HG03196 (cell line): ENCODE results near the gene RBM39.
"Not testable (repeated sequence)": the region's sequence is repeated elsewhere in the genome, so short reads cannot be mapped to it uniquely, and the experiment has no call there.

Source experiments
- ATAC-seq: cut with Tn5 transposase; IDR thresholded peaks from one replicate; pipeline ENCODE4 v1.9.1; 2021; ENCODE audit not compliant: unreplicated experiment

Gene RBM39

GRCh38 chr20:35726842-35727711 is 15.0 kb downstream of the RBM39 start:
- ATAC-seq: no peak

- ATAC-seq: no peak
Observed at GRCh38 chr20:35724321-35725230, 17.5 kb downstream of the RBM39 start.

GRCh38 chr20:35723652-35724320 is 18.3 kb downstream of the RBM39 start:
- ATAC-seq: not testable (repeated sequence)

- ATAC-seq: not testable (repeated sequence)
Observed at GRCh38 chr20:35723275-35723639, 18.8 kb downstream of the RBM39 start.

DNA sequence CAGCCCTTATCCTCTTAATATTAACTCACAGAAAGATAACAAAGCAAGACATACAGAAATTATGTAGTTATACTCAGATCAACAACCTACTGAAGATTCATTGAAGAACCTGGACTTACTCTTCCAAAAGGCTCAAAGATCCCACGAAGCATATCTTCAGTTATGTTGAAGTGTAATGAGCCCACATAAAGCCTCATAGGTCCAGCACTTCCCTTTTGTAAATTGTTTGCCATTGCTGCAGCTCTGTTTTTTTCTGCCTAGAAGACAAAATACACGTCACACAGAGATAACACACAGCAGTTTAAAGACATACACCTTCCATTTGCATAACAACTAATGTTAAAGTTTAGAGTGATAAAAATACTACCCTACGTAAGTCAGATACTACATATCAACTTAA is 20.4 kb downstream of the RBM39 start:
- ATAC-seq: no peak

DNA sequence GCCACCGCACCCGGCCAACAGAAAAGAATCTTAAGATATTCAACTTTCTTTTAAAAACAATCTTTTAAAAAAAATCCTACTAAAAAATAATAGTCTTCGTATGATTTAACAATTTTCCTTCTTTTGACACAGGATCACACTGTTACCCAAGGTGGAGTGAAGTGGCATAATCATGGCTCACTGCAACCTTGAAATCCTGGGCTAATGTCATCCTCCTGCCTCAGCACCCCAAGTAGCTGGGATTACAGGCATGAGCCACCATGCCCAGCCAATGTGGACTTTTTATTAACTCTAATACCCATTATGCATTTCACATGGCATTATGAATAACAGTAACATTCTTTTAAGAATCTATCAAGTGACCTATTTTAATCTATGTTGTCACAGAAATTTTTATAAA is 20.8 kb downstream of the RBM39 start:
- no peak for ATAC-seq

DNA sequence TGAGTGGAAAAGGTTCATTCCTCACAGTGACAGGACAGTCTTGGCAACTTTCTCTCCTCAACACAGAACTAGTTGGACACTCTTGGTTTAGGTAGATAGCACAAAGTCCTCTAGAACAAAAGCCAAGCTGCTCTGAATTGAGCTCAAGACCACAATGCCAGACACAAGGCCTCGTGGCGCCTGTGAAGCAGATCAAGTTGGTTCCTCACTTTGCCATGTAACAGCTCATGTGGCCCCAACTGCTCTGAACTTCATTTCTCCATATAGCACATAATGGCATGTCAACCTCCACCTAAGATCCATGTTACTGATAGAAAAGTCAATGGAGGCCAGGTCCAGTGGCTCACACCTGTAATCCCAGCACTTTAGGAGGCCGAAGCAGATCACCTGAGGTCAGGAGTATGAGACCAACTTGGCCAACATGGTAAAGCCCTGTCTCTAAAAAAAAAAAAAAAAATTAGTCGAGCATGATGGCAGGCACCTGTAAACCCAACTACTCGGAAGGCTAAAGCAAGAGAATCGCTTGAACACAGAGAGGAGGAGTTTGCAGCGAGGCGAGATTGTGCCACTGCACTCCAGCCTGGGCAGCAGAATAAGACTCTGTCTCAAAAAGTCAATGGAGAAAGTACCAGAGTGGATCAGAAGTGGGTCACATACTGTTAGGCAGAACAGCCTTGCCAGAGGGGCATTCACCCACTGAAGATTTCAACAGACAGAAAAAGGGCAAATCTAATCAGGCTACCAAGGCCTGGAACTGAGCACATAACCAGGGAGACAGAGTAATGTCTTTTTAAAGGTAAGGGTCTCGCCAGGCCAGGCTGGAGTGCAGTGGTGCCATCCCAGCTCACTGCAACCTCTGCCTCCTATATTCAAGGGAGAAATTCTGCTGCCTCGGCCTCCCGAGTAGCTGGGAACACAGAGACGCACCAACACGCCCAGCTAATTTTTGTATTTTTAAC is 21.6 kb downstream of the RBM39 start:
- no peak for ATAC-seq

DNA sequence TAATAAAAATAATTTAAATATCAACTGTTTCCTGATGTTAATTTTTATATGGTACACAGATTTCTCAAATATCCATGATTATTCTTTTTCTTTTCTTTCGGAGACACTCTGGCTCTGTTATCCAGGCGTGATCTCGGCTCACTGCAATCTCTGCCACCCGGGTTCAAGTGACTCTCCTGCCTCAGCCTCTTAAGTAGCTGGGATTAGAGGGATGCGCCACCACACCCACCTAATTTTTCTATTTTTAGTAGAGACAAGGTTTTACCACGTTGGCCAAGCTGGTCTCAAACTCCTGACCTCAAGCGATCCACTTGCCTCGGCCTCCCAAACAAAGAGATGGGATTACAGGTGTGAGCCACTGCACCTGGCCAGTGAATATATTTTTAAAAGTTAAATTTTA is 22.3 kb downstream of the RBM39 start:
- ATAC-seq: no peak

GRCh38 chr20:35718972-35719635 is 23.0 kb downstream of the RBM39 start:
- ATAC-seq: no peak

- ATAC-seq: not testable (repeated sequence)
Observed at GRCh38 chr20:35718321-35718720, 23.7 kb downstream of the RBM39 start.

DNA sequence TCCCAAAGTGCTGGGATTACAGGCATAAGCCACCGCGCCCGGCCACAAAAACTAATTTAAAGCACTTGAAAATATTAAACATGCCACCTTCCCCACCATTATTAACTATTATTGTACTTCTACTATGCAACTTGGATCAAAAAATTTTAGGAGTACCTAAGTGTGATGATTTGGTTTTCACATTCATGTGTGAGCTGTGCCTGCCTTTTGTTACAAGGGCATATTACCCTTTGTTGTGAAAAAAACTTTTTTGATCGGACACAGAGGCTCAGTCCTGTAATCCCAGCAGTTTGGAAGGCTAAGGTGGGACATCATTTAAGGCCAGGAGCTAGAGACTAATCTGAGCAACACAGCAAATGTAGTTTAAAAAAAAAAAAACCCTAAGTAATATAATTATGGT is 25.7 kb downstream of the RBM39 start:
- no peak for ATAC-seq

DNA sequence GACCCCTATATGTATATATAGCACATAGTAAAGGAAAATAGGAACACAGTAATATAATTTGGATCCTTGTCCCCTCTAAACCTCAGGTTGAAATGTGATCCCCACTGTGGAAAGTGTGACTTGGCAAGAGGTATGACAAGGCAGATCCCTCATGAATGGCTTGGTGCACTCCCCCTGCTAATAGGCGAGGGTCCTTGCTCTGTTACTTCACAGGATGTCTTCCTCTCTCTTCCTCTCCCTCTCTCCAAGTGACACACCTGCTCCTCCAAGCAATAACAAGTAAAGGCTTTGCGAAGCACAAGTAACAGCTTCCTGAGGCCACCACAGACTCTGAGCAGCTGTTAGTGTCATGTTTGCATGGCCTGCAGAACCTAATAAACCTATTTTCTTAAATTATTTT is 26.4 kb downstream of the RBM39 start:
- no peak for ATAC-seq

GRCh38 chr20:35714127-35714526 is 27.9 kb downstream of the RBM39 start:
- no peak for ATAC-seq

- not testable (repeated sequence) for ATAC-seq
Observed at GRCh38 chr20:35713120-35713519, 28.9 kb downstream of the RBM39 start.

DNA sequence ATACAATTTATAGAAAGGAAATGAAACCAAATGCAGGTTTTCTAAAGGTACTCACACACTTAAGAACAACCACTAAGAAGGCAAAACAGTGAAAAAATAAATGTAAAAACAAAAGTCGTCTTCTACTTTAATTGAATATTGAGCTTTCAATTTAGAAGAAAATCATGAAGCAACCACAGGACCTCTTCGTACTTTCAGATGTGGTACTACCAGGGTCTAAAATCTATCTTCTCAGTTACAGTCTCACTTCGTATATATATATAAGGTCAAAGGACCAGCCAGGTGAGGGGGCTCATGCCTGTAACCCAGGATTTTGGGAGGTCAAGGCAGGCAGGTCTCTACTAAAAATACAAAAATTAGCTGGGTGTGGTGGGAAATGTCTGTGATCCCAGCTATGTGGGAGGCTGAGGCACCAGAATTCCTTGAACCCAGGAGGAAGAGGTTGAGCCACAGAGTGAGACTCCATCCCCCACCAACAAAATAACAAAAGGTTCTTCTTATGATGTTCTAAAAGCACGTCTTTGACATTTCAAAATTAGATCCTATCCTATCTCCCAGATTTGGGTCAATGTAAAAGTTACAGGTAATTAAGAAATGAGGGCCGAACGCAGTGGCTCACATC is 30.4 kb downstream of the RBM39 start:
- ATAC-seq: no peak

DNA sequence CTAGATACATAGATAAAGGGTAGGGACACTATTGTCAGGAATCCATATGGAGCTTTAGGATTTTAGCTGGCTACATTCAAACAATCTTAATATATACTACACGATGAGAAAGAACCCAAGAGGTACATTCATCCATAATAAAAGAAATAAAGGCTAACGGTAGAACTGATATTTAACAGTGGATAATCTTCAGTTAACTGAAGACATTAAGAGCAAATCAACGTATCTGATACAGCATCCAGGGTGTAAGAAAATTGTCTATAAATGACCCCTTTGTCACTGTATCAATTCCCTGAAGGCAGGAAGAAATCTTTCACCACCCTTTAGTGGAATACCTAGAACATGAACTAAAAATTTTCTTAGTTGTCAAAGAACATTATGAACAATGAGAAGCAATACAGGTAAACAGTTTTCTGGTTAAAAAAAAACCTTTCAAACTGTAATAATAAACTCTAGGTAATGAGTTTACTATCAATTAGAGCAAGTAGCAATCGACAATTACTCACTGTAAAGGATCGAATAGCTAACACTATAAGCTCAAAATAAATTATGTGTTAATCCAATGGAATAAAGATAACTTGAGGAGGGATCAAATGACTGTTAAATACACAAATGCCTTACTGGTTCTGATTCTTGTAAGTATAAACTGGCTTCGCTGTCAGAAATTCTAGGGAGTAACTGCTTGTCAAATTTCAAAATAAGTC is 31.0 kb downstream of the RBM39 start:
- no peak for ATAC-seq

GRCh38 chr20:35710039-35710438 is 32.0 kb downstream of the RBM39 start:
- no peak for ATAC-seq

GRCh38 chr20:35709259-35709658 is 32.8 kb downstream of the RBM39 start:
- ATAC-seq: no peak

GRCh38 chr20:35708502-35708901 is 33.6 kb downstream of the RBM39 start:
- no peak for ATAC-seq
